T-helper 17 cell (primary cell): ENCODE measurements around the gene CRADD. TPM values are rescaled to one million over a fixed set of nuclear protein-coding genes. Genes with fewer than 3 reads are reported as not detected.
A peak's percentile ranks its signal among the peaks of the same experiment; 100 is the strongest.
"Not testable (repeated sequence)": the region's sequence is repeated elsewhere in the genome, so short reads cannot be mapped to it uniquely, and the experiment has no call there.

Source experiments
- ATAC-seq: fragments of 150-1000 bp; cut with Tn5 transposase; 2 replicates; pipeline ENCODE4 v1.10.0; 2021; ENCODE audit warnings: mild to moderate bottlenecking, moderate library complexity
- DNase-seq, 3 donors: peaks; one replicate each; pipeline versions ENCODE4 v3.0.0 to v3.0.0-alpha.2; 2020 to 2021
- H3K9me3 ChIP-seq: one replicate; pipeline ENCODE4 v1.7.0; 2013; ENCODE audit warnings: low read length, mild to moderate bottlenecking; ENCODE audit not compliant: control insufficient read depth, poor library complexity, severe bottlenecking
- H3K27ac Mint-ChIP-seq: one replicate; pipeline ENCODE4 v1.8.0; 2022; ENCODE audit warnings: mild to moderate bottlenecking, moderate library complexity, mixed read lengths
- H3K27me3 Mint-ChIP-seq: one replicate; pipeline ENCODE4 v1.8.0; 2022; ENCODE audit warnings: mixed read lengths
- H3K36me3 Mint-ChIP-seq: one replicate; pipeline ENCODE4 v1.8.0; 2022; ENCODE audit warnings: low read depth, mixed read lengths
- H3K4me1 Mint-ChIP-seq: one replicate; pipeline ENCODE4 v1.8.0; 2022; ENCODE audit warnings: mild to moderate bottlenecking, mixed read lengths
- H3K4me3 Mint-ChIP-seq: one replicate; pipeline ENCODE4 v1.8.0; 2022; ENCODE audit warnings: mild to moderate bottlenecking, moderate library complexity, mixed read lengths
- total RNA-seq, 4 donors: library from RNA in 2 of 4; stranded (reverse) in 2 of 4; gene quantifications; one replicate each; pipeline ENCODE4 v1.2.3 and lab custom pipeline; 2022 to 2026

The CRADD gene
- total RNA-seq, 2 donors from 2014 or later: 13.0 to 14.4 TPM

DNA sequence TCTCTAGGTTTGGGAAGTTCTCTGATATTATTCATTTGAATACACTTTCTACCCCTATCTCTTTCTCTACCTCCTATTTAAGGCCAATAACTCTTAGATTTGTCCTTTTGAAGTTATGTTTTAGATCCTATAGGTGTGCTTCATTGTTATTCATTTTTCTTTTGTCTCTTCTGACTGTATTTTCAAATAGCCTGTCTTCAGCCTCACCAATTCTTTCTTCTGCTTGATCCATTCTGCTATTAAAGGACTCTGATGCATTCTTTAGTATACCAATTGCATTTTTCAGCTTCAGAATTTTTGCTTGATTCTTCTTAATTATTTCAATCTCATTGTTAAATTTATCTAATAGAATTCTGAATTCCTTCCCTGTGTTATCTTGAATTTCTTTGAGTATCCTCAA lies 199.2 kb downstream of the CRADD start:
- Mint-ChIP-seq H3K4me3 (no peak overlapping the region), H3K27me3 (no peaks in the 10 kb centered on the region), H3K27ac (no peak overlapping the region), H3K4me1 (peaks cover 11% of the 10 kb centered on the region), H3K36me3 (peaks cover 3% of the 10 kb centered on the region)
- peaks cover 3% of the 10 kb centered on the region for H3K9me3 ChIP-seq
- ATAC-seq: no peak
- no peak for DNase-seq

DNA sequence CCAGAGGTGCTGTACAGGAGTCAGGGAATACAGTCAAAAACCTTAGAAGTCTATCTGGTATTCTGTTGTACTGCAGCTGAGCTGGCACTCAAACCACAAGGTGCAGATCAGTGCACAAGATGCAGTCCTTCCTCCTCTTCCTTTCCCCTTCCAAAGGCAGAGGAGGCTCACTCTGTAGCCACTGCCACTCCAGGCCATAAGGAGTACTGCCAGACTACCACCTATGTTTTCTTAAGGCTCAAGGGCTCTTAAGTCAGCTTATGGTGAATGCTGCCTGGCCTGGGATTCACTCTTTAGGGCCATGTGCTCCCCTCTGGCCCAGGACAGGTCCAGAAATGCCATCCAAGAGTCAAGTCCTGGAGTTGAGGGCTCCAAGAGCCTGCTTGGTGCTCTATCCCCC lies 200.3 kb downstream of the CRADD start:
- Mint-ChIP-seq H3K27me3 (no peaks in the 10 kb centered on the region), H3K36me3 (peaks cover 3% of the 10 kb centered on the region), H3K4me1 (peaks cover 11% of the 10 kb centered on the region), H3K4me3 (no peak overlapping the region), H3K27ac (no peak overlapping the region)
- no peak for DNase-seq
- no peak for ATAC-seq
- no peaks in the 10 kb centered on the region for H3K9me3 ChIP-seq

DNA sequence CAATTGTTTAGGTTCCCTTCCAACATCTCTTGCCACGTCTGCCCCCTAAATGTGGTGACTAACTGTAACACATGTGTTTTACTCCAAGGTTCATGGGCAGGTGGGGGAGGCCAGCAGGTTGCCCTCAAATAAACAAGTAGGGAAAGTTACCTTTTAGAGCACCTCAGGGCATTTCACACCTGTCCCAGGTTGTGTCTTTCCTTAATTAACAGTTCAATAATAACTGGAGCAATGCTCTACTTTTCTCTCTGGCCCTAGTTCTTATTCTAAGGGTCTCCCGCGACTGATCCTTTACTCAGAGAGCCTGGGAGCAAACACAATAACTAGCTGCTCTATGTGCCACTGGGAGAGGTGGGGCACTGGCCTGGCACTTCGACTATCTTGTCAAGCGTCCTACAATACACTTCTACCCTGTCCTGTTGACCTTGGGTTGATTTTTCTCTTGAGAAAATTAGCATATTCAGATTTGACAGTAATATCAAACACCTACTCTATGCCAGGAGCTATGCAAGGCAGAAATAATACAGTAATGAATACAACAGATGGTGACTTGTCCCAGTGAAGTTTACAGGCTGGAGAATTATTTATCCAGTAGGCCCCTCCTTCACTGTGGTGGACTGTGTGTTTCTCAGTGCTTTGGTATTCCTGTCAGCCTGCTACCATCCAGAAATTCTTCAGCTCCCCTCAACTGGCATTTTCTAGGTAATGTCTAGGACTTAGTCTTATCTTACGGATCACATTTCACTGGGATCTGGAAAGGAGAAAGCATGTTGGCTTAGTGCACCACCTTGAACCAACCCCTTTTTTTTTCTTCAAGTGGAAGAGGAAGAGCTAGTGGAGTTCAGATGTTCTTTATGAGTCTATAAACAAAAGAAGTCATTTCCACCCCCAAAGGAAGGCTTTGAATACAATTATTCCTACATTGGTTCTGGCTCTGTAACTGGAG lies 202.6 kb downstream of the CRADD start:
- H3K27ac Mint-ChIP-seq: peak overlapping the region; percentile 87
- no peak overlapping the region for H3K4me3 Mint-ChIP-seq
- H3K27me3 Mint-ChIP-seq: no peaks in the 10 kb centered on the region
- H3K36me3 Mint-ChIP-seq: peaks cover 3% of the 10 kb centered on the region
- no peak for DNase-seq
- H3K9me3 ChIP-seq: no peaks in the 10 kb centered on the region
- peaks cover 11% of the 10 kb centered on the region for H3K4me1 Mint-ChIP-seq
- no peak for ATAC-seq

DNA sequence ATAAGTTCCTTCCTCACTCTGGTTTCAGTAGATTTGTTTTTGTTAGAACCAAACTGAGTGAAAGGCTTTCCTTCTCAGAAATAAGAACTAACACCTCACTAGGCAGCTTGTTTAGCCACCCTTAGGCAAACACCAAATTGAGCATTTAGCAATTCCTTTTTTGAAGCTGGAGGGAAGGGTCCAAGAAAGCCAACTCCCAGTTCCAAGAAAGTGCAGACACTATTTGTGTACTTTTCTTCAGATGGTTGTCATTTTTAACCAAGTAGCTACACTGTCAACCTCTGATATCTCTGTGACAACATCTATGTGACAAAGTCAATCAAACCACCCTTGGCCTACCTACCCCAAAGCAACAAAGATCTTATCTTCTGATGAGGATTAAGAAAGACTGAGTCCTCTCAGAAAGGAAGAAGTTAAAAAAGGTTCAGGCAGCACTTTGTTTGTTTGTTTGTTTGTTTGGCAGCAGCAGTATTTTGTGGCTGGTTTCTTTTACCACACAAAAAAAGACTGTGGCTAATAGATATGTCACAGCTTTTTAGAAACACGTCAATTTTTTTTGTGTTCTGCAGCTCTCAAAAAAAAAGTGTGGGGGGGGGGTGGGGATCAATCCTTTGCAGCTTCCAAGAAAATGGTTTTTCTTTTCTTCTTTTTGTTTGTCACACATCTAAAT lies 203.8 kb downstream of the CRADD start:
- H3K36me3 Mint-ChIP-seq: peaks cover 2% of the 10 kb centered on the region
- no peak for DNase-seq
- ATAC-seq: peak; percentile 76
- peak overlapping the region; percentile 9 for H3K4me3 Mint-ChIP-seq
- no peaks in the 10 kb centered on the region for H3K9me3 ChIP-seq
- no peaks in the 10 kb centered on the region for H3K27me3 Mint-ChIP-seq
- peaks cover 11% of the 10 kb centered on the region for H3K4me1 Mint-ChIP-seq
- H3K27ac Mint-ChIP-seq: peak overlapping the region; percentile 87

DNA sequence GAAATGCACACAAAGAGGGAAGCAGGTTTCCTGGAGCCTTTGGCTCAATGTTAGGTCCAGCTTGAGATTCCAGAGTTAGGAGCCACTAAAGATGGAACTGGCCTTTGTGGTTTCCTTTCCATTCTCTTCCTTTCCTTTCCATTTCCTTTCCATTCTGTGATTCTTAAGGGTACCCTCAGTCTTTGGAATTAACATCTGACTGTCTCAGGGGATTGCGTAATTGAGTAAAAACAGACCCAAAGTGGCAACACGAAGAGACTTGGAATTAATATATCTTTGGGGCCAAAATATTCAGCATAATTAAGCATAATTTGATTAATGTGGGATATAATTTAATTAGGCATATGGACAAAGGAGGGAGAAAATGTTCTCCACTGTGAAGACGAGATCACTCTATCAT lies 205.6 kb downstream of the CRADD start:
- no peaks in the 10 kb centered on the region for H3K27me3 Mint-ChIP-seq
- H3K4me1 Mint-ChIP-seq: peaks cover 11% of the 10 kb centered on the region
- H3K4me3 Mint-ChIP-seq: no peak overlapping the region
- DNase-seq (no peak), ATAC-seq (no peak)
- no peak overlapping the region for H3K27ac Mint-ChIP-seq
- no peaks in the 10 kb centered on the region for H3K9me3 ChIP-seq
- peaks cover 2% of the 10 kb centered on the region for H3K36me3 Mint-ChIP-seq

DNA sequence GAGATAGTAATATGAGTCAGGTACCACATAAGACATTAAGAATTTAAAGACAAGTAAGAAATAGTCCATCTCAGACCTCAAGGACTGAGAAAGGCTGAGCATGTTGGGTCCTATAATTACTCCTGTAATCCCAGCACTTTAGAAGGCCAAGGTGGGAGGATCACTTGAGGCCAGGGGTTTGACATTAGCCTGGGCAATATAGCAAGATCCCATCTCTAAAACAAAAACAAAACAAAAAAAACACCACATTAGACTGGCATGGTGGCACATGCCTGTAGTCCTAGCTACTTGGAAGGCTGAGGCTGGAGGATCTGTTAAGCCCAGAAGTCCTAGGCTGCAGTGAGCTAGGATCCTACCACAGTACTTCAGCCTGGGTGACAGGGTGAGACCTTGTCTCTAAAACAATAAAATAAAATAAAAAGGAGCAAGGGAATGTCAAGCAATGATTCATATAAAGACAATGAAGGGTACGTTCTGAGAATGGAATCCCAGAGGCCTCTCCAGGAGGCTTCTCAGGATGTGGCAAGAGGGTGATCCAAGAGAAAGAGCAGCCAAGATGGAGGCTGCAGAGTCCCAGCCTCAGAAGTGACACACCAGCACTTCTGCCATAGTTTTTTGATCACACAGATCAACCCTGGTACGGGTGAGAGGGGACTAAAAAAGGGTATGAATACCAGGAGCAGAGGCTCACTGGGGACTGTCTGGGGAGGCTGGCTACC lies 206.4 kb downstream of the CRADD start:
- ATAC-seq: no peak
- H3K4me1 Mint-ChIP-seq: peaks cover 11% of the 10 kb centered on the region
- no peak overlapping the region for H3K4me3 Mint-ChIP-seq
- DNase-seq: no peak
- H3K36me3 Mint-ChIP-seq: peaks cover 2% of the 10 kb centered on the region
- peak overlapping the region; percentile 86 for H3K27ac Mint-ChIP-seq
- H3K9me3 ChIP-seq: no peaks in the 10 kb centered on the region
- H3K27me3 Mint-ChIP-seq: no peaks in the 10 kb centered on the region

DNA sequence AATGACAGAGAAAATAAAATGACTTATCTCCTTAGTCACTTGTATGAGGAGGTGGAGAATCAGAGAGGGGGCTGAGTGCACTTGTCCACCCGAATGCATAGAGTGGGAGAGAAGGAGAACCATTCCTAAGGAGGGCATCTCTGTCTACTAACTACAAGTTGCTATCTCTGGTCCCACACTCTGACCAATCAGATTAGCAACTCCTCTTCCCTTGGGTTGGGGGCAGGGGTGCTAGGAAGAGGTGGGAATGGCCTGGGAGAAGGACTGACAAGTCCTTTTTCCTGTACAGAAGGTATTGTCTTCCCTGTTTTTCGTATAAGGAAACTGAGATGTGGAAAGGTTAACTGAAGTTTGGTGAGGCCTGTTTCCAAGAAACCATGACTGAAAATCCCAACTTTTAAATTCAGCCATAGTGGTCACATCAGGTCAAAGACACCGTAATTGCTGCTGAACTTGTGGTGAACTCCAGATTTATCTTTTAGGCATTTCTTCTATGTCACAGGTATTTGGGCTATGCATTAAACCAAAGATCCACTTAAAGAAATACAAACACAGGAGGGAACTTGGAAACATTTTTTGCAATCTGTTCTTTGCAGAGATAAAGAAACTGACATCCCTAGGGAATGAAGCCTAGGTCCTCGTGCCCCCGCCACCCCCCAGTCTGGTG lies 207.8 kb downstream of the CRADD start:
- no peak for DNase-seq
- H3K4me3 Mint-ChIP-seq: no peak overlapping the region
- H3K27me3 Mint-ChIP-seq: no peaks in the 10 kb centered on the region
- H3K4me1 Mint-ChIP-seq: peaks cover 11% of the 10 kb centered on the region
- no peaks in the 10 kb centered on the region for H3K9me3 ChIP-seq
- no peaks in the 10 kb centered on the region for H3K36me3 Mint-ChIP-seq
- no peak overlapping the region for H3K27ac Mint-ChIP-seq
- ATAC-seq: no peak

DNA sequence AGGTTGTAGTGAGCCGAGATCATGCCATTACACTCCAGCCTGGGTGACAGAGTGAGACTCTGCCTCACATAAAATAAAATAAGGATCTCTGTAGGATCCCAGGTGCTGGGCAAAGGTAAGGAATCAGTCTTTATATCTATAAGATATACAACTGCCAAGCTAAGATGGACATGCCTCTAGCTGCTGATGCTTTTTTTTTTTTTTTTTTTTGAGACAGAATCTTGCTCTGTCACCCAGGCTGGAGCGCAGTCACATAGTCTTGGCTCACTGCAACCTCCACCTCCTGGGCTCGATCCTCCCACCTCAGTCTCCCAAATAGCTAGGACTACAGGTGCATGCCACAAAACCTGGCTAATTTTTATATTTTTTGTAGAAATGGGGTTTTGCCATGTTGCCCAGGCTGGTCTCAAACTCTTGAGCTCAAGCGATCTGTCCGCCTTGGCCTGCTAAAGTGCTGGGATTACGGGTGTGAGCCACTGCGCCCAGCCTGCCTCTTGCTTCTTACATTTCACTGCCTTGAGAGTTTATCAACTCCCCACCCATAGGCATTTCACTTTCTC lies 208.9 kb downstream of the CRADD start:
- ATAC-seq, H3K9me3 ChIP-seq, H3K27me3 Mint-ChIP-seq, H3K36me3 Mint-ChIP-seq, DNase-seq, H3K4me1 Mint-ChIP-seq, H3K4me3 Mint-ChIP-seq: not testable (repeated sequence)
- H3K27ac Mint-ChIP-seq: peak overlapping the region; percentile 59

DNA sequence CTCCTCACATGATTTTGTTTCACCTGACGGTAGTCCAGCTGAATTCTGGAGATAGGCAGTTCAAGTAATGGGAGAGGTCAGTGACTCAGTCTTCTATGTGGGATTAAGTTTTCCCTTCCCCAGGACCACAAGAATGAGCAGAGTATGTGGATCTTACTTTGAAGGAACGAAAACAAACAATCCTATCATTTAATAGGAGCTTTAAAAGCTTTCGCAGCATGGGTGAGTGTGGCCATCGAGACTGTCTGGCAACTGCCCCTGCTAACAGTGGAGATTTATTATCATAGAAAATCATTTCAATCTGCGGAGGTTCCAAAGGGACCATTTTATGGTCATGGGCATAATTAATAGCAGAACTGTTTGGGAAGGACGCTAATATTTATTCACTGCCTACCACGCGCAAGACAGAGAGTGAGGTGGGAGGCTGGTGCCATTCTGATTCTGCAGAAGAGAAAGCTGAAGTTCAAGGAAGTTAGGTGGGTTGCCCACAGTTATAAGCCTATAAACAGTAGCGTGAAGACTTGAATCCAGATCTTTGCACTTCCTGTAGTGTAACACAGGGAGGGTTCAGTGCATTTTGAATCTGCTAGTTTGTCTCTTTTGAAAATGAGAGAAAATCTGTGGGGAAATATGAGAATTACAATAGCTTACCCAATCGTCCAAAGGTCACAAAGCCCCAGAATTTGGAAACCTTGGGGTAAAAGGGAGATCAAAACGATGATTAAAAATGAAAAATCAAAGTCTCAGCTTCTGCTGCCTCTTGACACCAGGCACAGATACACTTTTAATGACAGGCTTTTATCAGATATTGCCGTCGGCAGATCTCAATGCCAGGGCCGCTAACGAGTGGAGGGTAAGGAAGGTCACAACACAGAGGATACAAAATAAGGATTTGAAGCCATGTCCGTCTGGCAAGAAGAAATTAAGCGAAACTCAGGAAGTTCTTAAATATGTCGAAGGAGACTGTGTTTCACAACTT lies 209.6 kb downstream of the CRADD start:
- ATAC-seq: no peak
- no peak overlapping the region for H3K27ac Mint-ChIP-seq
- H3K4me1 Mint-ChIP-seq: no peaks in the 10 kb centered on the region
- H3K27me3 Mint-ChIP-seq: no peaks in the 10 kb centered on the region
- no peaks in the 10 kb centered on the region for H3K36me3 Mint-ChIP-seq
- no peak for DNase-seq
- H3K4me3 Mint-ChIP-seq: no peak overlapping the region
- no peaks in the 10 kb centered on the region for H3K9me3 ChIP-seq

DNA sequence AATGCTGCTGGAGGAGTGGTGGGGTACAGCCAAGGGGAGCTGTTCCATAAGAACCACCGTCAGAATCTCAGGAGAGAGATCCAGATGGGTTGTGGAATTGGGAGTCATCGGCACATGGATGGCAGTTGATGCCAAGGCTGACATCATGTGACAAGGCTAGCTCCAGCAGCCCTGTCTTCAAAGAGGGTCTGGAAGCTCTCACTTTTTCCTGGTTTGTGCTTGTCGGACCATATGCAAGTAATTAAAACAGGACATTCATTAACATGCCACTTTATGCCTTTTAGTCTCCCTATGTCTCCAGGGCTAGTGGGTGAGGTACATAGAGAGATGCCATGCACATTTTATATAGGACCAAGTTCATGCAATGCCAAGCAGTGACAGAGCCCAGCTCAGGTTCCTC lies 211.8 kb downstream of the CRADD start:
- Mint-ChIP-seq H3K27me3 (no peaks in the 10 kb centered on the region), H3K4me1 (no peaks in the 10 kb centered on the region), H3K36me3 (no peaks in the 10 kb centered on the region), H3K4me3 (no peak overlapping the region), H3K27ac (no peak overlapping the region)
- ATAC-seq: no peak
- no peak for DNase-seq
- H3K9me3 ChIP-seq: no peaks in the 10 kb centered on the region

DNA sequence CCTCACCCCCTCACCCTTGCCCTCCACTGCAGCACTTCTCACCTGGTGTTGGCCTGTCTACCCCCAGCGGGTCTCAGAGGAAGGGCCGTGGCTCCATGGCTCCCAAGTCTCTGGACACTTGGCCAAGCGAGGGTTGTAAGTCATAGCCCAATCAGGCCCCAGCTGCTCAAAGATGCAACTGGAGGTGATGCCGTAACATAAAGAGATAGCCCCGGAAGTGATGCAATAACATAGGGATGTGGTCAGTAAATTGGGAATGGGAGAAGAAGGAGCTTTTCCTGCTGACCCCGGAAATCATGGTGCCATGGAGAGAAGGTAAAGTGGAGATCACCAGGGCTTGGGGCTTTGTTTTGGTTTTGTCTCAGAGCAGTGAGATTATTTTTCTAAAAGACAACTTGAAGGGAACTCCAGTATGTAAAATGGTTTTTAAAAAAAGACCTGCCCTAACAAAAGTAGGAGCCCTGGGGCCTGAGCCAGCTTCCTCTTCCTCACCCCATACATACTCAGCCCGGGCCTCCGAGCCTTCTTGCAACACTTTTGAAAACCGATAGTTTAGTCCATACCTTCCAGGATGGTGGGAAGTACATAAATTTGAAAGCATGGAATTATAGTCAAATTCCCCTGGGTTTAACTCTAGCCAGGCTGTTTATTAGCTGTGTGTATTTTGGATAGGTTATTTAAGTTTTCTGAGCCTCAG lies 212.5 kb downstream of the CRADD start:
- Mint-ChIP-seq H3K4me3 (no peak overlapping the region), H3K4me1 (no peaks in the 10 kb centered on the region), H3K27ac (no peak overlapping the region), H3K27me3 (no peaks in the 10 kb centered on the region), H3K36me3 (no peaks in the 10 kb centered on the region)
- DNase-seq: no peak
- H3K9me3 ChIP-seq: no peaks in the 10 kb centered on the region
- ATAC-seq: no peak
